Measurements from ENCODE around the gene FBXO31. TPM values are rescaled to one million over a fixed set of nuclear protein-coding genes. Genes with fewer than 3 reads are reported as not detected.

The FBXO31 gene
- total and polyA plus RNA-seq, 12 donors: 19.2 to 106 (median 65.9) TPM

DNA sequence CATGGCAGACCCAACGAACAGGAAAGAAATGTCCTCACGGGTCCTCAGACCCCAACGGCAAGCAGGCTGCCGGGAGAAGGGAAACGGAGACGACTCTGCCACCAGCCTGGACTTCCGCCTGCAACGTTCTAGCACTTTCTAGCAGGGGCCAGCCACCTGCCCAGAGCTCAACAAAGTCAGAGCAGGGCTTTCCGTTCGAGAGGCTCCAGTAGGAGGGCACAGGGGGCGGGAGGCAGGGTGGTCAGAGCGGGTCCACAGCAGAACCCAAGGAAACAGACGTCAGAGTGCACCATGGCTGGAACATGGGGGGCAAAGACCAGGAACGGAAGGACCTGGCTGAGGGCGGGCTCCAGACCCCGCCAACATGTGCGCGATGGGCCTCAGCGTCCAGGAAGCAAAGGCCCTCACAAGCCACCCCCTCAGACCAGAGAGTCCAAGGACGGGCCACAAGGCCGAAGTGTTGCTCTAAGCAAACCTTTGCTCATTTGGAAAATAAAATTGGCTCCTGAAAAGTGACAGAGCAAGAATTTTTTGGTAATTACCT, 37.0 kb downstream of the FBXO31 start:
- Histone ChIP-seq H3K4me1 (replicated peaks in 1 of 2) (no peaks in the 10 kb centered on the region), H3K4me3 (no peak overlapping the region), H3K9me3 (replicated peaks in 1 of 3) (no peaks in the 10 kb centered on the region), H3K27me3 (no peaks in the 10 kb centered on the region), H3K27ac (no peak overlapping the region), H3K36me3 (replicated peaks in 1 of 2) (peaks cover 0 to 42% of the 10 kb centered on the region in 2 donors)
- WGBS, 4 donors: 86 to 91% (median 88%) methylated on average over 19 to 21 of the region's 21 CpGs
- intact Hi-C loops (cut with DNase I): no loop called here
- TF ChIP-seq CTCF (IDR thresholded peaks at IDR 0.05): no peak
- TF ChIP-seq POLR2A (IDR thresholded peaks at IDR 0.05): no peak
- DNase-seq: no peak

GRCh38 chr16:87345726-87346424, 37.7 kb downstream of the FBXO31 start:
- Histone ChIP-seq H3K27me3 (no peaks in the 10 kb centered on the region), H3K4me3 (no peak overlapping the region), H3K27ac (peak overlapping the region in 2 of 5 donors; percentile 30 to 54), H3K4me1 (replicated peaks in 1 of 2) (no peaks in the 10 kb centered on the region), H3K36me3 (replicated peaks in 1 of 2) (peaks cover 0 to 47% of the 10 kb centered on the region in 2 donors), H3K9me3 (replicated peaks in 1 of 3) (no peaks in the 10 kb centered on the region)
- DNase-seq: no peak
- TF ChIP-seq POLR2A (IDR thresholded peaks at IDR 0.05) (no peak), CTCF (IDR thresholded peaks at IDR 0.05) (no peak)
- intact Hi-C loops (cut with DNase I): no loop called here
- 92 to 94% (median 93%) methylated on average over 25 to 28 of the region's 28 CpGs for WGBS, 4 donors

GRCh38 chr16:87344931-87345631, 38.5 kb downstream of the FBXO31 start:
- intact Hi-C loops (cut with DNase I): no loop called here
- Histone ChIP-seq H3K4me3 (no peak overlapping the region), H3K36me3 (replicated peaks in 1 of 2) (peaks cover 0 to 53% of the 10 kb centered on the region in 2 donors), H3K27ac (peak overlapping the region in 2 of 5 donors; percentile 3 to 30), H3K27me3 (no peaks in the 10 kb centered on the region), H3K9me3 (replicated peaks in 1 of 3) (no peaks in the 10 kb centered on the region), H3K4me1 (replicated peaks in 1 of 2) (no peaks in the 10 kb centered on the region)
- peak in 1 of 7 donors; percentile 32 for DNase-seq
- WGBS, 4 donors: 69 to 82% (median 75%) methylated on average over 12 to 17 of the region's 17 CpGs
- TF ChIP-seq CTCF (IDR thresholded peaks at IDR 0.05) (no peak), POLR2A (IDR thresholded peaks at IDR 0.05) (no peak)

- Histone ChIP-seq H3K9me3 (replicated peaks in 1 of 3) (no peaks in the 10 kb centered on the region), H3K27me3 (no peaks in the 10 kb centered on the region), H3K4me3 (no peak overlapping the region), H3K27ac (peak overlapping the region in 1 of 5 donors; percentile 3), H3K4me1 (replicated peaks in 1 of 2) (no peaks in the 10 kb centered on the region), H3K36me3 (replicated peaks in 1 of 2) (peaks cover 0 to 55% of the 10 kb centered on the region in 2 donors)
- WGBS, 4 donors: 88 to 91% (median 90%) methylated on average over 33 to 34 of the region's 34 CpGs
- no peak for DNase-seq
- intact Hi-C loops (cut with DNase I): no loop called here
- no peak for TF ChIP-seq CTCF (IDR thresholded peaks at IDR 0.05)
- TF ChIP-seq POLR2A (IDR thresholded peaks at IDR 0.05): no peak
Observed at GRCh38 chr16:87344165-87344930, 39.2 kb downstream of the FBXO31 start.

Data from adrenal gland (tissue), 12 donors.